ENCODE data around the gene EPGN.
A peak's percentile ranks its signal among the peaks of the same experiment; 100 is the strongest.
"Not testable (repeated sequence)": the region's sequence is repeated elsewhere in the genome, so short reads cannot be mapped to it uniquely, and the experiment has no call there.

Gene EPGN

DNA sequence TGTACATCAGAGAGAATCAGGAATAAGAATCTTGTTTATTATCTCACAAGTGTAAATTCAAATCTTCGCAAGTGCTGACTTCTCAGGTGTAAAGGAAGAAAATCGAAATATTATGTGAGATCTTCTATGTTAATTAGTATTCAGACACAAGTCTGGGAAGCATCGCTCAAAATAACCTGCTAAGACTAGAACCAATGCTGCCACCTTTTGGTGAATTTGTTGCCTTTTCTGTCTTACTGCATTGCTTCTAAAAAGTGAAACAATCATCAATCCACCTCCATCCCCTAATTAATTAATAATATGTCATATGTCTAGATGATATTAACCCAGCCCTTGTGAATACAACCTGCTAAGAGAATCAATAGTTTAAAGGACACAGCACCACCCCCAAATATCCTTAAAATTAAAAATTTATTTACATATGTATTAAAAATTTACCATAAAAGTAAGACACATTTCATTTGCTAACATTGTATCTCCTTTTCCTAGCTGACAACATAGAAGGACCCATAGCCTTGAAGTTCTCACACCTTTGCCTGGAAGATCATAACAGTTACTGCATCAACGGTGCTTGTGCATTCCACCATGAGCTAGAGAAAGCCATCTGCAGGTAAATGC, 3.5 kb downstream of the EPGN start:
- peak; percentile 56 for DNase-seq

DNA sequence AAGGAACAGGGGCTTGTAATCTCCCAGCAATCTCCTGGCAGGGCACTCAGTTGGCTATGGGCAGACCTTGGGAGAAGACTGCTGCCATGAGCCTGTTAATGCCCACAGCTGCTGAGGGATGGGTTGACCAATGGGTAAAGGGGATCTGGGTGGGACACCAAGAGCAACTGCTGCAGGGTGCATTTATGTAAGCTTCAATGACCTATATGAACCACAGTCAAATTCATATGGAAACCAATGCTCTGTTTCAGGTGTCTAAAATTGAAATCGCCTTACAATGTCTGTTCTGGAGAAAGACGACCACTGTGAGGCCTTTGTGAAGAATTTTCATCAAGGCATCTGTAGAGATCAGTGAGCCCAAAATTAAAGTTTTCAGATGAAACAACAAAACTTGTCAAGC, 6.1 kb downstream of the EPGN start:
- no peak for DNase-seq

DNA sequence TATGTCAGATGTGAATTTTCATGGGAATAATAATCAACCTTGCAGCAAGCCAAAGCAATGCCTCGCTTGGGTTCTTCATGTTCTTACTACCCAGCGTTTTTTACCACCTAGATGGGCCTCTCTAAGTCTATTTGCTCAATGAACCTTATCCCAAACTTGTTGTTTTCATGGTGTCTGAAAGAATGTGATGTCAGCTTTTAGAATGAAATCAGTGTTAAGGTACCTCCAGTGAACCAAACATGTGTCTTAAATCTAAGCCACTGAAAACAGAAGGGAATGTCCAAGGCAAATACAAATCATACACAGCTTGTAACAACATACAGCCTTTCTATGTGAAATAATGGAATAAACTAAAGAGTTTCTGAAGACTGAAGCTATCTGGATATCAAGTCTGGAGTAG, 6.7 kb downstream of the EPGN start:
- no peak for DNase-seq

DNA sequence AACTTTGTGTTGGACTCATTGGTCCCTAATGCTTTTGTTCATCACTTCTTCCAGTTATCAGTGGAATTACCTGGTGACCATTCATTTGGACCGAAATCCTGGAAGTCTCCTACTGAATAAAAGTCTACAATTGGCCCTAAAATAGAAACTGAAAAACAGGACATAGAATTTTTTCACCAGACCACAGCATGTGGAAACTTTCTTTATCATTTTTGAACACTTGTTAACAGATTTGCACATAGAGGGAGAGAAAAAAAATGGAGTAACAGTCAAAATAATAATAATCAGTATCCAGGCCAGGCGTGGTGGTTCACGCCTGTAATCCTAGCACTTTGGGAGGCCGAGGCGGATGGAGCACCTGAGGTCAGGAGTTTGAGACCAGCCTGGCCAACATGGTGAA, 7.1 kb downstream of the EPGN start:
- DNase-seq = no peak

- no peak for DNase-seq
These were observed 8.1 kb downstream of the EPGN start for GRCh38 chr4:74316397-74316796.

- DNase-seq = no peak
These were observed 9.5 kb downstream of the EPGN start for GRCh38 chr4:74317616-74318246.

GRCh38 chr4:74318276-74318675, 10.0 kb downstream of the EPGN start:
- DNase-seq = no peak

DNA sequence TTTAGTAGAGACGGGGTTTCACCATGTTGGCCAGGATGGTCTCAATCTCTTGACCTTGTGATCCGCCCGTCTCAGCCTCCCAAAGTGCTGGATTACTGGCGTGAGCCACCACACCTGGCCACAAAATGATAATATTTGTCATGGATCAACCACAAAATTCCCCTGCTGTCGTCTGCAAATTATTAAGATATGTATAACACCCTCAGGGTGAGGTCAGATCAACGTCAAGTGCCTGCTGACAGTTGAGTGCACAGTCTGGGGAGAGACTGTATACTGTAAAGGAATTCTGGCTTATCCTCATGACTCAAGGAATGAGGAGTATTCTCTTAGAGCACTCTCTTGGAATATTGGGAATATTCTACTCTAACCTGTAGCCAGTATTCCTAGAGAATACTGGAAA, 11.2 kb downstream of the EPGN start:
- DNase-seq = no peak

- DNase-seq = peak; percentile 47
These were observed 12.4 kb downstream of the EPGN start for GRCh38 chr4:74320559-74321118.

GRCh38 chr4:74322301-74322700, 14.0 kb downstream of the EPGN start:
- DNase-seq = no peak

GRCh38 chr4:74323663-74324062, 15.4 kb downstream of the EPGN start:
- no peak for DNase-seq

GRCh38 chr4:74324262-74324661, 16.0 kb downstream of the EPGN start:
- DNase-seq = no peak

GRCh38 chr4:74325886-74326285, 17.6 kb downstream of the EPGN start:
- no peak for DNase-seq

- DNase-seq = no peak
These were observed 19.5 kb downstream of the EPGN start for GRCh38 chr4:74327762-74328161.

GRCh38 chr4:74328501-74328900, 20.2 kb downstream of the EPGN start:
- no peak for DNase-seq

- no peak for DNase-seq
These were observed 21.0 kb downstream of the EPGN start for GRCh38 chr4:74329307-74329706.

GRCh38 chr4:74330295-74330750, 22.1 kb downstream of the EPGN start:
- no peak for DNase-seq

GRCh38 chr4:74331252-74331651, 23.0 kb downstream of the EPGN start:
- no peak for DNase-seq

DNA sequence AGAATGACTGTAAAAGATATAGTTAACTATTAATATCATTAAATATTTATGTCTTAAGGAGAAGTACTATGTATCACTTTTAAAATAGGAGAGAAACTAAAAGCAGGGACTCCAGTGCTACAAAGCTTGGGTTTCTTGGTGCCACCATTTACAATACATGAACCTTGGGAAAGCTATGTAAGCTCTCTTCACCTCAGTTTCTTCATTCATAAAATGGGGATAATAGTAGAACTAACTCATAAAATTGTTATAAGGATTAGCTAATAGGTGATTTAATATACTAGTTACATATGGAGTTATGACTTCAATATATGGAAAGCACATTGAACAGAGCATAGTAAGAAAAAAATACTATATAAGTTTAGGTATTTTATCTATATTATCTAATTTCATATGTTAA, 23.7 kb downstream of the EPGN start:
- DNase-seq = no peak

DNA sequence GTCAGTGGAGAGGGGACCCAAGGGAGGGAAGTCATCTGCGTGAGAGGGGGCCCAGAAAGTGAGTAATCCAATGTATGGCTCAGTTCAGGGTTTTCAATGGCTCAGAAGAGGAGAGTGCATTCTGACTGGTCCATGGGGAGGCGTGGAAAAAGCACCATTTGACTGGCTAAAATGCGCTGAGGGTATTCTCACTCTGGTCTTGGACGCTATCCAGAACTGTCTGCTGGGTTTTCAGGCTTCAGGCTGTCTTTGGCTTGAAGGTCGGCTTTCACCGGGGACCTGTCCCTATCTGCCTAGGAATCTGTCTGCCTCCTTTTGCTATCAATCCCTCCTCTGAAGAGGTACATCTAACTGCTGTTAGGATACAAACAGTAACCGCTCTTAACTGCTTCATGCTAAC, 26.4 kb downstream of the EPGN start:
- DNase-seq = no peak

DNA sequence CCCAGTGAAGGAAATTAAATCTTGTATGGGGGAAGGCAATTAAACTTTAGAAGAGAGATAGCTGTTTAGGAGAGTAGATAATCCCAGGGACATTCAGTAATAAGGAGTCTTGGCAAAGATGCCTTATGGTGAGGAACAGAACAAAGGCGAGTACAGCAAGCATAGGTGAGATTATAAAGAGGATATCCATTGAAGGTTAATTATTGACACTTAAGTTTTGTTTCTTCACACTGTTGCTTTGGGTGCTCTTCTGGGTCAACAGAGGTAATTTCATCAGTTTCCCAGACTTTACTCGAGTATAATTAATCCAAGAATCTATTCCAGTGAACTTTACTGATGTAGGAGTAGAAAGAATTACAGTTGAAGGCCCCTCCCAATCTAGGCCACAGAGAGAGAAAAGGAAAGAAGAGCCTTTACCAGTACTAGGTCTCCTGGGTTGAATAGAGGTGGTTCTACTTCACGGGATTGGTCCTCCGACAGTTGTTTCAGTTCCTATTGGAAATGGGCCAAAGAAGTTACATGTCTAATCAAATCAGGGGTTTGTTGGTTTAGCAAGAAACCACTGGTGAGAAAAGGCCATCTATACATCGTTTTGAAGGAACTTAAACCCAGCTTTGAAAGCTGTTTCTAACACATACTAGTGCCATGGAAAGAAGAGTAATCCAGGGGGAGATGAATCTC, 27.2 kb downstream of the EPGN start:
- DNase-seq = no peak

GRCh38 chr4:74338792-74339333, 30.6 kb downstream of the EPGN start:
- DNase-seq = no peak

GRCh38 chr4:74339501-74339900, 31.2 kb downstream of the EPGN start:
- no peak for DNase-seq

- DNase-seq = not testable (repeated sequence)
These were observed 32.2 kb downstream of the EPGN start for GRCh38 chr4:74340421-74340820.
